GM12878 (cell line): Measurements from ENCODE around the gene PPP1R12A. TPM values are rescaled to one million over a fixed set of nuclear protein-coding genes. Genes with fewer than 3 reads are reported as not detected.

ENCODE experiments used
- ATAC-seq: fragments of 200-7000 bp; cut with Tn5 transposase; 3 replicates; pipeline ENCODE4 v1.9.1; 2020; ENCODE audit warnings: mild to moderate bottlenecking, moderate library complexity
- BruUV-seq: library from RNA; stranded (reverse); fragments of 400-500 nt; replicated peaks from 2 replicates; lab custom pipeline; 2021; lab: Mats Ljungman, UMichigan
- CTCF ChIA-PET: fragments of 300-600 bp; sonication (Branson Sonifier 250); formaldehyde crosslinking; extraction: SDS; loops from one replicate; lab custom pipeline; 2021; ENCODE audit warnings: inconsistent platforms; lab: Yijun Ruan, JAX
- POLR2A ChIA-PET: fragments of 350-600 bp; formaldehyde crosslinking; extraction: SDS; loops from one replicate; lab custom pipeline; 2021; ENCODE audit warnings: inconsistent platforms; lab: Charles Lee
- RAD21 ChIA-PET: fragments of 300-600 bp; sonication (Branson Sonifier 250); formaldehyde crosslinking; loops from one replicate; lab custom pipeline; 2023; ENCODE audit warnings: antibody characterized with exemption; ENCODE audit not compliant: unreplicated experiment; lab: Charles Lee
- SMC1A ChIA-PET: fragments of 300-600 bp; sonication (Branson Sonifier 250); formaldehyde crosslinking; loops from one replicate; lab custom pipeline; 2023; ENCODE audit not compliant: unreplicated experiment, uncharacterized antibody; lab: Charles Lee
- DNase-seq: peaks from one replicate; pipeline ENCODE4 v3.0.0-alpha.2; 2011; ENCODE audit warnings: low read depth, low spot score
- FAIRE-seq: peaks from 3 replicates; lab custom pipeline; 2011; peaks lifted over from hg19 to GRCh38; lab: Jason Lieb, UNC
- H2AFZ ChIP-seq: 2 replicates; pipeline ENCODE4 v1.6.0; 2011; ENCODE audit warnings: low read depth, low read length, control low read depth; ENCODE audit not compliant: control insufficient read depth
- H3K27ac ChIP-seq: 2 replicates; pipeline ENCODE4 v1.5.1; 2011; ENCODE audit warnings: control low read depth; ENCODE audit not compliant: control insufficient read depth, insufficient read depth
- H3K27me3 ChIP-seq, 2 experiments: replicated peaks in 1 of 2; 2 replicates each; pipeline versions ENCODE4 v1.6.0 to v1.6.1; 2011; ENCODE audit warnings: low read length in 1 of 2; ENCODE audit not compliant: control insufficient read depth in 2 of 2, insufficient read depth in 2 of 2
- H3K36me3 ChIP-seq, 2 experiments: 2 replicates each; pipeline ENCODE4 v1.5.1; 2011; ENCODE audit warnings: low read length in 1 of 2; ENCODE audit not compliant: control insufficient read depth in 2 of 2, insufficient read depth in 2 of 2
- H3K4me1 ChIP-seq: 2 replicates; pipeline ENCODE4 v1.6.1; 2011; ENCODE audit warnings: mild to moderate bottlenecking, low read length, moderate library complexity, mixed read lengths; ENCODE audit not compliant: control insufficient read depth, insufficient read depth
- H3K4me2 ChIP-seq: 2 replicates; pipeline ENCODE4 v1.6.0; 2011; ENCODE audit warnings: control low read depth; ENCODE audit not compliant: control insufficient read depth, insufficient read depth
- H3K4me3 ChIP-seq: fragments of 200-600 bp; sonication (generic); 2 replicates; pipeline ENCODE4 v1.5.1; 2016
- H3K79me2 ChIP-seq: 2 replicates; pipeline ENCODE4 v1.6.0; 2011; ENCODE audit warnings: low read length; ENCODE audit not compliant: control insufficient read depth, insufficient read depth
- H3K9ac ChIP-seq: 2 replicates; pipeline ENCODE4 v1.8.0; 2011; ENCODE audit warnings: low read length, control low read depth, mixed read lengths; ENCODE audit not compliant: control insufficient read depth, insufficient read depth
- H3K9me3 ChIP-seq: replicated peaks from 3 replicates; pipeline ENCODE4 v1.5.1; 2011; ENCODE audit warnings: mild to moderate bottlenecking, low read length; ENCODE audit not compliant: control insufficient read depth, insufficient read depth
- H4K20me1 ChIP-seq: 2 replicates; pipeline ENCODE4 v1.6.0; 2011; ENCODE audit not compliant: control insufficient read depth, insufficient read depth
- BCLAF1 ChIP-seq: fragments of 450-650 bp; IDR thresholded peaks from 2 replicates; pipeline ENCODE4 v1.6.1; 2017; ENCODE audit warnings: antibody characterized with exemption, mild to moderate bottlenecking, moderate library complexity
- HDGF ChIP-seq: fragments of 450-650 bp; IDR thresholded peaks from 2 replicates; pipeline ENCODE4 v1.6.1; 2016; ENCODE audit warnings: antibody characterized with exemption
- WRNIP1 ChIP-seq: IDR thresholded peaks from 2 replicates; pipeline ENCODE4 v1.6.1; 2011; ENCODE audit warnings: low read depth, low read length, improper control_type of control experiment, borderline replicate concordance
- WGBS: methylation state at CpG from one replicate; pipeline ENCODE4 v1.1.6; 2016; ENCODE audit warnings: low lambda C conversion rate; ENCODE audit not compliant: insufficient replicate concordance, insufficient coverage; ENCODE audit errors: missing lambda C conversion rate; 5-methylcytosine and 5-hydroxymethylcytosine counted together
- in situ Hi-C: fragments of 300-500 bp; cut with MboI; formaldehyde crosslinking; loops from 9 replicates; pipeline ENCODE4 v1.14.3; 2018; ENCODE audit warnings: mixed read lengths
- intact Hi-C: fragments of 100-400 bp; cut with micrococcal nuclease; formaldehyde crosslinking; loops from one replicate; pipeline ENCODE4 v1.14.2; 2022; ENCODE audit not compliant: unreplicated experiment
- polyA plus RNA-seq, 11 experiments: library from polyadenylated mRNA; depleted of rRNA in 4 of 11; unstranded in 6 of 11; stranded (reverse) in 5 of 11; fragments of >200 nt; fragmentation: Nextera tagmentation in 4 of 11; fragmentation: Illumina TruSeq in 1 of 11; extraction: Ambion mirVana in 4 of 11; extraction: Trizol in 1 of 11; gene quantifications; 1 replicate in 1 of 11; 2 replicates in 10 of 11; pipeline versions ENCODE4 v1.2.1 to v1.2.3, GENCODE V29; 2011 to 2016; ENCODE audit warnings: inconsistent platforms in 2 of 11, missing spikeins in 2 of 11, low read depth in 1 of 11
- total RNA-seq, 4 experiments: library from RNA; depleted of rRNA in 3 of 4; stranded (reverse); fragments of >200 nt in 3 of 4; fragmentation: Illumina TruSeq in 1 of 4; extraction: Trizol in 1 of 4; gene quantifications; 2 replicates each; pipeline versions ENCODE4 v1.2.1 to v1.2.3, GENCODE V29; 2013 to 2021

The PPP1R12A gene
- total and polyA plus RNA-seq, 10 of the 15 experiments (the other 5 are each of a cell fraction or from before 2014, with no cell fraction given): 22.8 to 134 (median 51.4) TPM

GRCh38 chr12:79883216-79883615, 51.7 kb downstream of the PPP1R12A start:
- RAD21 ChIA-PET: no interaction called here
- no peak for ATAC-seq
- BruUV-seq: no TSS peak

More at GRCh38 chr12:79883216-79883615, 51.7 kb downstream of the PPP1R12A start:
- no peak overlapping the region for H3K27ac ChIP-seq
- ChIA-PET SMC1A (interaction anchor here (1.1 kb wide), 1 partner anchor 304 kb away, joined by 3 read pairs; no protein-coding TSS in a partner anchor), CTCF (interaction anchor here (1.4 to 1.6 kb wide), 2 partner anchors 13 to 50 kb away, joined by 3 to 4 read pairs; no protein-coding TSS in a partner anchor), POLR2A (no interaction called here)
- H3K9me3 ChIP-seq: no peaks in the 10 kb centered on the region; the same call in 1 of the 3 replicates
- peaks cover 66% of the 10 kb centered on the region for H3K79me2 ChIP-seq
- intact Hi-C loops (no loop called here), in situ Hi-C loops (no loop called here)
- H3K4me2 ChIP-seq: no peak overlapping the region
- H4K20me1 ChIP-seq: no peaks in the 10 kb centered on the region
- no peaks in the 10 kb centered on the region; a peak in 2 of 4 replicates for H3K36me3 ChIP-seq
- H2AFZ ChIP-seq: no peak overlapping the region
- WGBS: 100% methylated on average over 1 of the region's 1 CpG
- no peaks in the 10 kb centered on the region for H3K27me3 ChIP-seq
- H3K4me1 ChIP-seq: no peaks in the 10 kb centered on the region
- TF ChIP-seq WRNIP1 (no peak), HDGF (no peak), BCLAF1 (no peak)
- no peak overlapping the region for H3K9ac ChIP-seq
- no peak overlapping the region for H3K4me3 ChIP-seq
- DNase-seq (no peak), FAIRE-seq (no peak)
